Kidney (tissue), 14 donors: Measurements from ENCODE around the gene MALSU1. TPM values are rescaled to one million over a fixed set of nuclear protein-coding genes. Genes with fewer than 3 reads are reported as not detected.
"Not testable (repeated sequence)": the region's sequence is repeated elsewhere in the genome, so short reads cannot be mapped to it uniquely, and the experiment has no call there.

Source experiments
- DNase-seq, 5 donors: peaks; one replicate each; pipeline ENCODE4 v3.0.0-alpha.2; 2013 to 2020
- FAIRE-seq: peaks from 2 replicates; lab custom pipeline; 2012; peaks lifted over from hg19 to GRCh38; lab: Jason Lieb, UNC
- H3K27ac ChIP-seq, 2 donors: one replicate each; pipeline ENCODE4 v1.7.0; 2013; ENCODE audit warnings: low read depth in 2 of 2, low read length in 2 of 2, inconsistent platforms in 1 of 2
- H3K27me3 ChIP-seq: one replicate; pipeline ENCODE4 v1.7.1; 2013; ENCODE audit warnings: low read length, inconsistent platforms; ENCODE audit not compliant: control insufficient read depth, insufficient read depth
- H3K36me3 ChIP-seq, 3 donors: one replicate each; pipeline versions ENCODE4 v1.7.0 to v1.7.1; 2013; ENCODE audit warnings: low read length in 3 of 3, control low read depth in 1 of 3, inconsistent platforms in 1 of 3; ENCODE audit not compliant: insufficient read depth in 3 of 3, control insufficient read depth in 2 of 3
- H3K4me1 ChIP-seq, 3 donors: one replicate each; pipeline versions ENCODE4 v1.7.0 to v1.7.1; 2013; ENCODE audit warnings: low read length in 3 of 3, inconsistent platforms in 1 of 3, low read depth in 1 of 3; ENCODE audit not compliant: control insufficient read depth in 2 of 3, insufficient read depth in 2 of 3
- H3K4me3 ChIP-seq, 3 donors: one replicate each; pipeline versions ENCODE4 v1.7.0 to v1.8.1; 2013; ENCODE audit warnings: low read length in 3 of 3, control low read depth in 1 of 3, inconsistent platforms in 1 of 3
- H3K9ac ChIP-seq, 3 donors: one replicate each; pipeline versions ENCODE4 v1.7.0 to v1.7.1; 2013; ENCODE audit warnings: low read length in 3 of 3, control low read depth in 1 of 3, inconsistent platforms in 1 of 3
- H3K9me3 ChIP-seq, 3 donors: one replicate each; pipeline versions ENCODE4 v1.7.0 to v1.7.1; 2013; ENCODE audit warnings: low read length in 3 of 3, control low read depth in 1 of 3, inconsistent platforms in 1 of 3; ENCODE audit not compliant: control insufficient read depth in 2 of 3, insufficient read depth in 1 of 3
- CTCF ChIP-seq: IDR thresholded peaks from 3 replicates; pipeline ENCODE4 v1.5.1; 2012; ENCODE audit warnings: mild to moderate bottlenecking, moderate library complexity, borderline replicate concordance; ENCODE audit not compliant: insufficient read depth; ENCODE audit errors: extremely low read depth
- intact Hi-C: fragments of 100-400 bp; cut with DNase I; formaldehyde crosslinking; loops from one replicate; pipeline ENCODE4 v1.11.1; 2022
- polyA plus RNA-seq: library from polyadenylated mRNA; stranded (reverse); fragments of 350-450 nt; fragmentation: Illumina TruSeq; extraction: RNeasy Lipid Tissue Mini Kit (QIAGEN cat#74804); gene quantifications from one replicate; pipeline ENCODE4 v1.2.3, GENCODE V29; 2014; ENCODE audit warnings: low read depth, low replicate concordance; ENCODE audit not compliant: insufficient read depth
- total RNA-seq: library from RNA; stranded (reverse); fragmentation: NEBNext Ultra II Directional; extraction: Animal tissue kit (Norgen Biotek cat#: 25700); gene quantifications from one replicate; pipeline ENCODE4 v1.2.1, GENCODE V29; 2021
- donor health status: control.
- donor health status: control.
- donor health status: control.
- donor health status: control.
- donor health status: control.
- donor health status: DM: yes; HTN: yes; CAD: no.
- donor health status: Normal renal cell carcinoma (clear cell type).

Gene MALSU1
- total and polyA plus RNA-seq, 2 donors from 2014 or later = 40.3 to 94.9 TPM

- Histone ChIP-seq H3K36me3 (peaks cover 2 to 21% (median 10%) of the 10 kb centered on the region in 3 donors), H3K9me3 (no peaks in the 10 kb centered on the region), H3K27ac (no peak overlapping the region), H3K27me3 (no peaks in the 10 kb centered on the region), H3K4me1 (no peaks in the 10 kb centered on the region), H3K4me3 (no peak overlapping the region), H3K9ac (no peak overlapping the region)
- no peak for FAIRE-seq
- TF ChIP-seq CTCF = no peak
- DNase-seq = no peak
- intact Hi-C loops = no loop called here
Observed at GRCh38 chr7:23308754-23309153, 9.6 kb downstream of the MALSU1 start.

- H3K4me3 ChIP-seq, H3K27me3 ChIP-seq, H3K9me3 ChIP-seq, H3K4me1 ChIP-seq, H3K9ac ChIP-seq, H3K27ac ChIP-seq, intact Hi-C loops, FAIRE-seq, DNase-seq: not testable (repeated sequence)
- peaks cover 2 to 21% (median 10%) of the 10 kb centered on the region in 3 donors for H3K36me3 ChIP-seq
Observed at GRCh38 chr7:23312141-23312540, 13.0 kb downstream of the MALSU1 start.

GRCh38 chr7:23315366-23315765, 16.2 kb downstream of the MALSU1 start:
- Histone ChIP-seq H3K4me1 (no peaks in the 10 kb centered on the region), H3K27me3 (no peaks in the 10 kb centered on the region), H3K9ac (no peak overlapping the region), H3K36me3 (peaks cover 0 to 3% (median 2%) of the 10 kb centered on the region in 3 donors), H3K4me3 (no peak overlapping the region), H3K9me3 (no peaks in the 10 kb centered on the region), H3K27ac (no peak overlapping the region)
- DNase-seq (no peak), FAIRE-seq (no peak)
- intact Hi-C loops = no loop called here
- no peak for TF ChIP-seq CTCF

DNA sequence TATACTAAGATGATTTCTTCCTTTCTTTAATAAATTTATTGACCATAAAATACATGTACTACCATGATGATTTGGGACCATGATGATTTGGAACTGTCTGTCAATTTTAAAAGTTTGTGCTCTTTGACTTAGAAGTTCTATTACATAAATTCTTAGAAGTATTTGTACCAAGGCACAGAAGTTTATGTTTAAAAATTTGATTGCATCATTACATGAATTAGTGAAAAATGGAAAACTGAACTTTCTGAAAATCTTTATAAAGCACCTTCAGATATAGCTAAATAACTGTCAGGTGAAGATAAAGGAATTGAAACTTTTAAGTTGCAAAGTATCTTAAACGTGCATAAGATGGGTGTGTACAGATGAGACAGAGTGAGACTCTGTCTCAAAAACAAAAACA, 32.0 kb downstream of the MALSU1 start:
- H3K4me1 ChIP-seq = no peaks in the 10 kb centered on the region
- no peak overlapping the region for H3K4me3 ChIP-seq
- no peak overlapping the region for H3K27ac ChIP-seq
- no peak for TF ChIP-seq CTCF
- no peaks in the 10 kb centered on the region for H3K36me3 ChIP-seq
- no peak for DNase-seq
- FAIRE-seq = no peak
- no peaks in the 10 kb centered on the region for H3K27me3 ChIP-seq
- intact Hi-C loops = no loop called here
- H3K9me3 ChIP-seq = no peaks in the 10 kb centered on the region
- H3K9ac ChIP-seq = no peak overlapping the region
